GM21723 (cell line): Measurements from ENCODE around the gene TSPAN15.

Source experiments
- ATAC-seq: cut with Tn5 transposase; IDR thresholded peaks from one replicate; pipeline ENCODE4 v1.9.1; 2021; ENCODE audit warnings: mild to moderate bottlenecking, moderate library complexity; ENCODE audit not compliant: unreplicated experiment

The TSPAN15 gene

DNA sequence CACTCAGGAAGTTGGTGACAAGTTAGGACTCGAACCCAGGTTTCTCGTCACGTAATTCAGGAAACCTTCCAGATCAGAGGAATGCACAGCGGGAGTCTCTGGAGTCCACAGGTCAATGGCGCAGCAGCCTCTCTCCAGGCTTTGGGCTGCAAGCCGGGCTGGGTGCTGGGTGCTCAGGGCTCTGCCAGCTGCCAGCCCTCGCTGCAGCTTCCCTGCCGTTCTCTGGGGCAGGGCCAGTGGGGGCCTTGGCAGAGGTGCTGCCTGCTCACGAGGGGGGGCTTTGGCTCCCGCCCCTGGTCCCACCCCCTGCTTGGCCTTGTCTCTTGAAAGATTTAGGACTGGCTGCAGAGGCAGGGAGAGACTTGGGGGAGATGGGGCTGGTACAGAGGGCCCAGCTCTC, 34.6 kb upstream of the TSPAN15 start, which contains the start of gene TACR2:
TSS of gene TACR2 (minus strand) at position 224 of the 400 bp plus-strand sequence. CDS start 595 bp downstream, outside the sequence.
- no peak for ATAC-seq

DNA sequence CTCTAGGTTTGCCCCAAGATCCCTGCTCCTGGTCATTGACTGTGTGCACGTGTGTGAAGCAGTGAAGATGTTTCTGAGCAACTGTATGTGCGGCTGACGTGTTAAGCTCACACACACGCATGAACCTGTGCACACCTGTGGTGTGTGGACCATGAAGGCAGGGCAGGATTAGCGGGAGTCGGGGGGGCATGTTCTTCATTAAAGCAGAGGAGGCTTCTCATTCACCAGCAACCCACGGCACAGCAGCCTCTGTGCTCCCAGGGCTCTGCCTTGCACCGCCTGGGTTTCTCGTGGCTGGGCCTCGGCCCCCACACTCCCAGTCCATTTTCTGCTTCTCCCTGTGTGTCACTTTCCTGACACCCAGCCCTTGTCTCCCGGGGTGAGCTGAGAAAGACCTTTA, 33.7 kb upstream of the TSPAN15 start:
- ATAC-seq, result no peak

DNA sequence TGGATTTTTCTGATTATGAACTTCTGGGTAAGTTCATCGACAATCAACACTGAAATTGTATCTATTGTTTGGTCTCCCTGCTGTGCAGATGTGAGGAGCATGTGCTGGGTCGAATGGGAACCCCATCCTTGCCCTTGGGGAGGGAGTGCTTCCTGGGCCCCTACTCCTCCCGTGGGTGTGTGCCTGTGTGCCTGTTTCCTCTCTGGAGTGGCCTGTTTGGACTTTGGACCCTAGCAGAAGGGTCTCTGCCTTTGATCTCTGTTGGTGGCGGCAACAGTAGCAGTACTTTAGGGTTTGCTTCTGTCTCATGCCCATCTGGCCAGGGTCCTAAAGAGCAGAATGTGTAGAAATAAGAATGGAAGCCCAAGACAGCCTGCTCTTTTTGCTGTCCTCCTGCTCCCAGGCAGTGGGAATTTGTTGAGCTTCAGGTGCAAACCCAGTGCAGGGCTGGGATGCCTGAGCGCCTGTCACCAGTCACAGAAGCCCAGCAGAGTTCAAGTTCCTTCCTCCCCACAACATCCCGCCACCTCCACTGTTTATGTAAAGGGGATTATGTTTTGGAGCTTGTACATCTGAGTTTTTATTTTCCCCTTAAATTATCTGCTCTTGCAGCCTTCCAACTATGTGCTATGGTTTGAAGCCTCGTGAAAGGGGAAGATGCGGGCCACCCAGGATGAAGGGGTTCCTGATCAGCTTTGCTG, 33.1 kb upstream of the TSPAN15 start:
- no peak for ATAC-seq

DNA sequence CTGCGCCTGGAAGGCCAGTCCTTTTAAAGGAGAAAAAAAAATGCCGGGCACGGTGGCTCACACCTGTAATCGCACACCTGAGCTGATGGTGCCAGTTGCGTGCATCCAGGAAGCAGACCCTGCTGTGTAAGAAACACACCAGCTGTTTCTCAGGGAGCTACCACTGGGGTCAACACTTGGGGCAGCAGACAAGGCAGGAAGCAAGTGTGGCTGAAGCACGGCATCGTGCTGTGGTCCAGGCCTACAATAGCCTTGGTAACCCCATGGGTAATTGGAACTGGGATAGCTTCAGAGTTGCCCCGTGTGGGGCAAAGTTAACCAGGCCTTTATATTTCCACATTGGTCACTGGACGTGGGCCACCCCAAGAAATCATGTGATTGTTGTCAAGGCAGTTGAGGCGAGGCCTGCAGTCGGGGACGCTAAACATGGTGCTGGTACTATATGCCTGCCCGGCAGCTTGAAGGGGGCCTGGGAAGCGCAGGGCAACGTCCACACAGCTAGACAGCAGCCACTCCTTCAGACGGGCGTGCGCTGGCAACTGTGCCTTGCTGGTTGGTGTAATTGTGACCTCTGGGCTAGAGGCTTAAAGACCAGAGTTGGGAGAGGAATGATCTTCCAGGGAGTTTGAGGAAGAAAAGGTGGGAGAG, 32.0 kb upstream of the TSPAN15 start:
- no peak for ATAC-seq

DNA sequence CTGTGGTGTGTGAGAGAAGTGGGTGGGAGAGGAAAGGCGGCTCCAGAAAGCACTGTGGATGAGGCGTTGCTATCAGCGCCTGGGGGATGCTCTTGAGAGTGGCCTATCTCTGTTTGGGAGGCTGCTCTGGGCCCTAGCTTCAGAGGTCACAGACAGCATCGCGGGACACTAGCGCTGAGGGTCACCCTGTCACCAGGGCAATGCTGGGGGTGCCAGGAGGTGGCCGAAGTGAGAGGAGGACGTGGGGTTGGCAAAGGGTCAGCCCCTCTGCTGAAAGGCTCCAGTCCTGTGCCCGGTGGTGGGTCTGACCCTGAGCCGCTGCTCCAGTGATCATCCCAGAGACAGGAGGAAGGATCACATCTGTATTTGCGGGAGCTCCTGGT, 31.5 kb upstream of the TSPAN15 start:
- no peak for ATAC-seq

DNA sequence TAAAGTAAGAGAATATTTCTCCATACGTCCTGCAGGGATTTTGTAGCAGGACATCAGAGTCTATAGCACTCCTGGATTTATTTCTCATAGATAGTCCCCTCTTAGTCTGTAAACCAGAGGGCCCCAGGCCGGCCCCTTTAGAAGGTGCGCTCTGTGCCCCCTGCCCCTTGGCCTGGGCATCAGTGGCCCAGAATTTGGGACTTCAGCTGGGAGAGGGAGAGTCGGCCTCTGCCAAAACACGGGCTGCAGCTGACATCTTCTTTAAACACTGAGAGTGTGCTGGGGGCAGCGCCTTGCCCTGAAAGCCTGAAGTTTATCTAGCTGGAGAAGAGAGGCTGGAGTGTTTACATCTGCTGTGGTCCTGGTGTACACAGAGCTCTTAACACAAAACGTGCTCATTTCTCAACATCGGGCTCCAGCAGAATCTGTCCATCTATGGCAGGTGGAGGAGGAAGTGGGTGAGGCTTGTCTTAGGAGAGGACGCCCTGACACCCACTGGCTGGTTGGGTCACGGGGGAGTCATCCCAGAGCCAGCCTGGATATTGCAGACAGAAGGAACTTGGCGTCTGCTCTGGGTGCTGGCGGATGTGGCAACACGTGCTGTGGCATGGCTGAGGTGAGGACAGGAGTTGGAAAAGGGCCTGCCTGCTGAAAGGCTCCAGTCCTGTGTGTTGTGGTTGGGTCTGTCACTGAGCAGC, 29.5 kb upstream of the TSPAN15 start:
- no peak for ATAC-seq

DNA sequence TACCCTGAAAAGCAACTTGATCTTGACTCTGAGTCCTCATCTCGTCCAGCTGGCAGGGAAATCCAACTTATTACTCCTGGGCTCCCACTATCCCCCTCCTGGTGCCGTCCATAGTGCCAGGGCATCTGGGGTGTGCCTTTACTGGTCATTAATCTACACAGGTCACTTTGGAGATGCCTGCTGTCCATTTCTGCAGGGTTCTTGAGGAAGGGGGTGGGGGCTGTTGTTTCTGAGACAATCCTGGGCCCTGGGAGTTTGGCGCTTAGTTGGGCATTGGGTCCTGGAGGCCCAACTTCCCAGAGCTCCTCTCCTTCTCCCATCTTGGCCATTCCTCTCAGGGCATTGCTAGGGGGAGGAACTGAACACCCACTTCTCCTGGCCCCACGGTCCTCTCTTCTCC, 28.6 kb upstream of the TSPAN15 start:
- ATAC-seq, result no peak

DNA sequence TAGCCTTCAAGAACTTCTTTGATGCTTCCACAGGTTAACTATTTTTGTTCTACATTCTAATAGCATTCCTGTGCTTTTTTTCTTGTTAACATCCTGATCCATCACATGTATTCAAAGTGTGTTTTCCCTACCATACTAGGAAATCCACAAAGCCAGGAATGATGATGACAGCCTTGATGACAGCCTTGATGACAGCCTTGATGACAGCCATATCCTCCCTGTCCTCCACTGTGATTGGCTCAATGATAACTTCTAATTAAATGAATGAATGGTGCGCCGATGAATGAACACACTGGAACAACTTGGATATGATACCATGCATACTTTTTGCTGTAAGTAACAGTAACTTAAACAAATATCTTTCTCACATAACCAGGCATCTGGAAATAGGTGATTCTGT, 26.2 kb upstream of the TSPAN15 start:
- no peak for ATAC-seq

DNA sequence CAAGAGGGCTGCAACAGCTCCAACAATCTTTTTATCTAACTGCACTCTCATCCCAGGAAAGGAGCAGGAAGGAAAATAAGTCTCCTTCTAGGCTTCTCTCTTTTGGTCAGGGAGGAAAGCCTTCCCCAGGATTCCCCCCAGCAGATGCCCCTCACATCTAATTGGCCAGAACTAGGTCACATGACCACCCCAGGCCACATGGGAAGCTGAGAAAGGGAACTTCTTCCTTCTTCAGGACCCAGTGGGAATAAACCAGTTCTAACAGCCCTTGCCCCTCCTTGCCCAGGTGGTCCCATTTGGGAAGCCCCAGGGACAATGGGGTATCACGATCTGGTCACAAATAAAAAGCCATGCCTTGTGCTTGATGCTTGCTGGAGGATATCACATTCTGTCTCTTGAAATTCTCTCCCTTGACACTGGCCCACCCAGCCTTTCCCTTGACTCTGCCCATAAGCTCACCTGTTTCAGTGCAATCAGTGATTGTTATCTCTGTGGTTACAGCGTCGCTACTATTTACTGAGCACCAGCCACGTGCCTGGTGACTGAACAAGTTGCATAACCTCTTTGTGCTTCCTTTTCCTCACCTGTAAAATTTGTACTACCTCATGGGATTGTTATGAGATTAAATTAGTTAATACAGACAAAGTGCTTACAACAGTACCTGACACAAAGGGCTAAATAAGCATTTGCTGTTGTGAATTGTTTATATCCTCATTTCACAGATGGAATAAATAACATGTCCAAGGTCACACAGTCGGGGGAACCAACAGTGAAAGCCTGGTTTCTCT, 25.6 kb upstream of the TSPAN15 start:
- no peak for ATAC-seq

DNA sequence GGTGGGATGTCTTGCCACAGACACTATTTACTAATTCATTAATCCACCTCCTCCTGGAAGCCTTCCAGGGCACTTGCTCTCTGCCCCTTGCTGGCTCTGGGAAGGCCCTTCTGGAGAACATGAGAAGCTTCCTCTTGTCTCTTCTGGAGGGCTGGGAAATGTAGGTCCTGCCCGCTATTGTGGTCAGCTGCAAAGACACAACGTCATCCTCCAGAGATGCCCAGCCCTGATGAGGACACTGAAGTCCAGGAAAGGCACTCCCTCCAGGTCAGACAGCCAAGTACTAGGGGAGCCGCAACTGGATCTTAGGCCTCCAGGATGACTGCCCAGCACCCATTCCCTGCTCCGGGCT, 24.9 kb upstream of the TSPAN15 start:
- no peak for ATAC-seq

DNA sequence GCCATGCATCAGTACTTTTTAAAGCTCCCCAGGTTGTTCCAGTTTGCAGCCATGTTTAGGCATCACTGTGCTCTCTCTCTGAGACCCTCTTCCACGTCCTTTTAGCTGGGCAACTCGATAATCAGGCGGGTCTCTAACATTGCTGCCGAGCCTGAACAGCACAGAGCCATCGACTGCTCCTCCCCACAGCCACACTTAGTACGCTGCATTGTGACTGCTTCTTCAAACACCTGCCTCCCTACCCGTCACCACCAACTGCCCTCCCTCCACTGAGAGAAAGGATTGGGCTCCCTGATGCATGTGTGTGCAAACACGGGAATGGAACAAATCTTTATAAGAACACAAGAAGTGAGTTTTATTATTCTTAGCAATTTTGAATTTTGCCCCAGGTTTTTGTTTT, 23.1 kb upstream of the TSPAN15 start:
- ATAC-seq, result no peak

DNA sequence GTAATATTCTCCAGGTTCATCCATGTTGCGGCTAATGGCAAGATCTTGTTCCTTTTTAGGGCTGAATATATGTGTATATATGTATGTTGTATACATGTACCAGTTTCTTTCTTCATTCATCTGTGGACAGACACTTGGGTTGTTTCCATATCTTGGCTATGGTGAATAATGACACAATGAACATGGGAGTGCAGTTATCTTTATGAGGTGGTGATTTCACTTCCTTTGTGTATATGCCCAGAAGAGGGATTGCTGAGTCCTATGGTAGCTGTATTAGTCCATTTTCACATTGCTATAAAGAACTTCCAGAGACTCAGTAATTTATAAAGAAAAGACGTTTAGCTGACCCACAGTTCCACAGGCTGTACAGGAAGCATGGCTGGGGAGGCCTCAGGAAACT, 17.1 kb upstream of the TSPAN15 start:
- no peak for ATAC-seq

DNA sequence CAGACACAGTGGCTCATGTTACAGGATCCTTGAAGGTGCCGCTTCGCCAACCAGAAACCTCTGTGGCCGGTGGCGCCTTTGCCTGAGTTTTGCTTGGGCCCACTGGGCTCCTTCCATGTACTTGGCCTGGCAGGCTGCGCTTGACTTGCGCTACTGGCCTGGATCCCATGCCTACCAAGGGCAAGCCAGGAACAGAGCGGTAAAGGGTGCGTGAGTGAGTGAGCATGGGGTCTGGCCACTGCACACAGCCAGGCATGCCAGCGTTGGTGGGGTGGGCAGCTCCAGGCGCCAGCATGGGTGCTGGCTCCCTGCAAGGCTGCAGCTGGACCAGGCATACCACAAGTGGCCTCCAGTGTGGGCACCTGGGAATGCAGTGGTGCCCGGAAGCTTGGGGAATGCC, 16.3 kb upstream of the TSPAN15 start:
- ATAC-seq, result no peak

DNA sequence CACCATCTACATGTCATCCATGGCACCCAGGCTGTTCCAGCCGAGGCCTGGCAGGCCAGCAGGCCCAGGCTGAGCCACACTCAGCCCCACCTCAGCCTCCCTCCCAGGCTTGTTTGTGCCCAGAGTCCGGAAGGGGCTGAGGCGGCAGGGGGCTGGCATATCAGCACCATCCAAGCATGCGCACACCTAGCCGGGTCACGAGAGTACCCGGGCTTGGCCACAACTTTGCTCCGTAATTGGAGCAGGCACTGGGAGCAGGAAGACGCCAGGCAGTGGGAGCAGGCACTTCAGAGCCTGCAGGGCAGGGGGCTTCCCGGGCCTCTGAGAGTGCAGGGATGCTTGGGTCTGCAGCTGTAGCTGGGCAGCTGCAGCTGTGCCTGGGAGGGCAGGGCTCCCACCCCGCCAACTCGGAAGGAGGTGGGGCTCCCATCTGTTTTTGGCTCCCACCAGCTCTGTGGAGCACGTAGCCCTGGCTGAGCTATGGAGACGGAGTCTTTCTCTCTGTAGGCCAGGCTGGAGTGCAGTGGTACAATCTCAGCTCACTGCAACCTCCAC, 15.2 kb upstream of the TSPAN15 start:
- ATAC-seq, result no peak

DNA sequence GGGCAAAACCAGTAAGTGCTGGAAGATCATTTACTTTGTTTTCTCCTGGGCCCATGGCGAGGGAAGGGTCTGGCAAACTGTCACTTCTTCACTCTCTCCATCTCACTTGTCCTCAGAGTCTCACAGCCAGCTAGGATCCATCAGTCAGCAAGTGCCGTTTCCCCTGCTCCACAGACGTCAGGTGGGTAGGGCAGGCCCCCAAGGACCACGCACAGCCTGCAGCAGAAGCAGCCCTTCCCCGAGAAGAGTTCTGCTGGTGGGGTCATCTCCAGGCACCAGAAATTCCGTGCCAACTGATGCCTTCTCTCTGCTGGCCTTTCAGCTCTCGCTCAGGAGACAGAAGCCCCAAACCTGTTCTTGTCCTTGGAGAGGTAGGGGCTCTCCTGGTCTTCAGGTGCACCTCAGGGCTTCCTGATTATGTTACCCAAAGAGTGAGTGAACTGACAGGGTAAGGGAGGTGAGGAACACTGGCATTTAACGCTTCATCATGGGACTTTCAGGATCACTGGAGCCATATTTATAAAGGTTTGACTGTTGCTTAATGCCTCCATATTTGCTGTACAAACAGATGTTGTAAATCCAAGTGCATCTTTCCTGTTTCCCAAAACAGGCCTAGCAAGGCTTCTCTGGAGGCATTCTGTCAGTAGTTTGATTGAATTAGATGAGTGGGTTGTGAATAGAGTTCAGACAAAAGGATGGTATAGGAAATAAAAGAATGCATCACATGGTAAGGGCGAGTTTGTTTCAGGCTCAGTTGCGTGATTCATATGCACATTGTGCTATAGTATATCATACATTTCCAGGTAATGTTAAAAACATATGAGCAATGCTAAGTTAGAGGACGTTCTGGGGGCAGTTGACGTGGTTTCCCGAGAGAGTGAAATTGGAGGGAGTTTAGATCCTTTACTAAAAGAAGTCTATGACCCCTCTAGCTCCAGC, 13.7 kb upstream of the TSPAN15 start:
- ATAC-seq, result no peak

DNA sequence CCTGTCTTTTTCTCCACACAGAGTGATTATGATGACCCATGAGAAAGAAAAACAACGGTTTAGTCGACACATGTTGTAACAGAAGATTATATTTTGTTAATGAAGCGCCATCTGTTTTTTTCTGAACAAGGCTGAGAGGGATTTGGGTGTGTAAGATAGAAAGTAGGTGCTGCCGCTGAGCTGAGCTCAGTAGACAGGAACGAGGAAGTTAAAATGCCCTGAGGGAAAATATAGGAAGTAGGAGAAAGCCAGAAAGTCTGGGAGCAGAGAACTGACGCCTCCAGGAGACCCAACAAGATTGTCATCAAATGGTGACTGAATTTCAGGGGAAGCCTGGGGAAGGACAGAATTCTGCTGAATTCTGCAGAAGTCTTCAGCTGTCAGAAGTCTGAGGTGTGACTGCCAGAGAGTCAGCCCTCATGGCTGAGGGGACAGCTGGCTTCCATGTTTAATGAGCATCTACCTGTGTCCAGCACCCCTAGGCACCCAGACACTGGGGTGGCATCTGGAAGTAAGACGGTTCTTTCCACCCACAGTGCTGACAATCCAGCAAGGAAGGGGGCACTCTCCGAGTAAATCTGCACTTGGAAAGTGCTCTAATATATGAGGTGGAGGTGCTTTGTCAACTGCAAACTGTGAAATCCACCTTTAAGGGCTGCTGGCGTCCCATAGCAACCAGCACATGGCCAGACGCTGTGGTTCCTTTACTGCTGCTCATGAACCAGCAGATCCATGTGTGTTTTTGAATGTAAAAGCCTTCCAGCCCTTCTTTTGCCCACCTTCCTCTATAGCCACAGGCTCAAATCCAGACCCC, 12.5 kb upstream of the TSPAN15 start:
- no peak for ATAC-seq

DNA sequence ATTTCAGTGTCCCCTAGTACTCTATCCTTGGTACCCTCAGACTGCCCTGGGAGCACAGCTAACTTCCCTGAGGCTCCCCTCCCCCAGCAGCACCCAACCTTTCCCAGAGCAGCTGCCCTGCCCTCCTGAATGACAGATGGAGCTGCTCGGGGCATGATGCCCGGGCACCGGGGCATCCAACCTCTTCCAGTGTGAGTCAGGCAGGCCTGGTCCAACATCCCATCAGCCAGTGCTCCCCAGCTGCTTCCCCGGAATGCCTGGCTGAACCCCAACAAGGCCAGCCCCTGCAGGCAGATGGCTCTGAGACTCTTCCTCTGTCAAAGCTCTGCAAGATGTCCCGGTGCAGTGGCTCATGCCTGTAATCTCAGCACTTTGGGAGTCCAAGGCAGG, 11.9 kb upstream of the TSPAN15 start:
- ATAC-seq, result no peak

DNA sequence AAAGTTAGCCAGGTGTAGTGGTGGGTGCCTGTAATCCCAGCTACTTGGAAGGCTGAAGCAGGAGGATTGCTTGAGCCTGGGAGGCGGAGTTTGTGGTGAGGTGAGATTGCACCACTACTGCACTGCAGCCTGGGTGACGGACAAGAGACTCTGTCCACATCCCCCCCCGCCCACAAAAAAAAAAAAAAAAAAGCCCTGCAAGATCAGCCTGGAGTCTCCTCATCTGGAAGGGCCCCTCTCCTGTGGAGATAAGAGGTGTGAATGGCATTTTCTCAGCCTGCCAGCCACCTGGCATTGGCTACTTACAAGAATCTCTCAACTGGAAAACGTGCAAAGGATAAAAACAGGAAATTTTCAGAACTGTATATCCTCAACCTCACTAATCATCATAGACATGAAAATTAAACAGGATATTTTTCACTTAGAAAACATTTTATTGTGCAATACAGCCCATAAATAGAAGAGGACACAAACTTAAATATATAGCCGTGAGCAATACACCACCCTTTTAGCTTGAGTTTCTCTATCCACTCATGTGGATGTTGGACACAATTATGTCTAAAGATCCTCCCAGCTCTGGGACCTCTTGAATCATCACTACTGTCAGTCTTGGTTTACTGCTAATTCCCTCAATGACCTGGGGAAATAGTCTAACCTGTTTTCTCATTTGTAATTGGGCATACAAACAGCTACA, 11.3 kb upstream of the TSPAN15 start:
- ATAC-seq, result no peak

DNA sequence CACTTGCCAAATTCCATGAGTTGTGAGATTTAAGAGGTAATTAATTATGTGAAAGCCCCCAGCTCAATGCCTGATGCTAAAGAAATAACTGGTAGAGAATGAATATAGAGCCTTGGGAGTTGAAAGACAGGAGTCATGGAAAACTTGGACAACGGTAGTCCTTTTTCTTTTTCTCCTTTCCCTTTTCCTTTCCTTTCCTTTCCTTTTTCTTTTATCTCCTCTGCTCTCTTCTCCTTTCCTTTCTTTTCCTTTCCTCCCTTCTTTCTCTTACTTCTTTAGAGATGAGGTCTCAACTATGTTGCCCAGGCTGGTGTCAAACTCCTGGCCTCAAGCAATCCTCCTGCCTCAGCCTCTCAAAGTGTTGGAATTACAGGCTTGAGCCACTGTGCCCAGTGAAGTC, 7.9 kb upstream of the TSPAN15 start:
- ATAC-seq, result no peak
